Epithelial cell of proximal tubule (primary cell): ENCODE results near the gene THY1. TPM values are rescaled to one million over a fixed set of nuclear protein-coding genes. Genes with fewer than 3 reads are reported as not detected.
A peak's percentile ranks its signal among the peaks of the same experiment; 100 is the strongest.

Experiments
- DNase-seq: peaks from one replicate; pipeline ENCODE4 v3.0.0-alpha.2; 2011; ENCODE audit warnings: low read depth
- H3K4me3 ChIP-seq: 2 replicates; pipeline ENCODE4 v1.5.1; 2011; ENCODE audit warnings: low read depth, mild to moderate bottlenecking, low read length
- CTCF ChIP-seq: conservative IDR thresholded peaks from 2 replicates; pipeline ENCODE4 v1.5.1; 2012; ENCODE audit warnings: low read depth, mild to moderate bottlenecking, low read length
- total RNA-seq: library from RNA; depleted of rRNA; stranded (reverse); fragments of >200 nt; gene quantifications from 2 replicates; pipeline ENCODE4 v1.2.3, GENCODE V29; 2015

The THY1 gene
- total RNA-seq, 1 donor from 2014 or later = 9.0 TPM

GRCh38 chr11:119424775-119425174, 1.8 kb upstream of the THY1 start:
- H3K4me3 ChIP-seq = no peak overlapping the region
- no peak for DNase-seq
- TF ChIP-seq CTCF = no peak

GRCh38 chr11:119424276-119424675, 1.3 kb upstream of the THY1 start:
- no peak for TF ChIP-seq CTCF
- no peak overlapping the region for H3K4me3 ChIP-seq
- no peak for DNase-seq

GRCh38 chr11:119423509-119424254, 710 bp upstream of the THY1 start:
- H3K4me3 ChIP-seq = no peak overlapping the region
- TF ChIP-seq CTCF = no peak
- DNase-seq = no peak

GRCh38 chr11:119421941-119422808, 797 bp downstream of the THY1 start:
- peak overlapping the region; percentile 45 for H3K4me3 ChIP-seq
- DNase-seq = no peak
- TF ChIP-seq CTCF = no peak

GRCh38 chr11:119421351-119421750, 1.6 kb downstream of the THY1 start:
- no peak for TF ChIP-seq CTCF
- no peak for DNase-seq
- peak overlapping the region; percentile 45 for H3K4me3 ChIP-seq

GRCh38 chr11:119420631-119421030, 2.3 kb downstream of the THY1 start:
- H3K4me3 ChIP-seq = no peak overlapping the region
- DNase-seq = no peak
- no peak for TF ChIP-seq CTCF
